HEK293T (cell line): ENCODE data around the gene RPL41.

Source experiments
- CTCF ChIA-PET: fragments of 350-600 bp; formaldehyde crosslinking; extraction: SDS; loops from one replicate; lab custom pipeline; 2021; ENCODE audit warnings: antibody characterized with exemption, inconsistent platforms; lab: Yijun Ruan, JAX
- POLR2A ChIA-PET: fragments of 350-600 bp; formaldehyde crosslinking; extraction: SDS; loops from one replicate; lab custom pipeline; 2020; ENCODE audit warnings: antibody characterized with exemption, inconsistent platforms; lab: Yijun Ruan, JAX
- DNase-seq: peaks from one replicate; pipeline ENCODE4 v3.0.0; 2012; ENCODE audit warnings: mixed read lengths; ENCODE audit errors: extremely low spot score
- ELF4 ChIP-seq: fragments of 450-650 bp; IDR thresholded peaks from 2 replicates; pipeline ENCODE4 v1.6.1; 2017; ENCODE audit warnings: antibody characterized with exemption
- HDGF ChIP-seq: fragments of 450-650 bp; IDR thresholded peaks from 2 replicates; pipeline ENCODE4 v1.6.1; 2017; ENCODE audit warnings: antibody characterized with exemption, borderline replicate concordance
- TARDBP ChIP-seq: fragments of 450-650 bp; IDR thresholded peaks from 2 replicates; pipeline ENCODE4 v1.6.1; 2016

RPL41 gene

DNA sequence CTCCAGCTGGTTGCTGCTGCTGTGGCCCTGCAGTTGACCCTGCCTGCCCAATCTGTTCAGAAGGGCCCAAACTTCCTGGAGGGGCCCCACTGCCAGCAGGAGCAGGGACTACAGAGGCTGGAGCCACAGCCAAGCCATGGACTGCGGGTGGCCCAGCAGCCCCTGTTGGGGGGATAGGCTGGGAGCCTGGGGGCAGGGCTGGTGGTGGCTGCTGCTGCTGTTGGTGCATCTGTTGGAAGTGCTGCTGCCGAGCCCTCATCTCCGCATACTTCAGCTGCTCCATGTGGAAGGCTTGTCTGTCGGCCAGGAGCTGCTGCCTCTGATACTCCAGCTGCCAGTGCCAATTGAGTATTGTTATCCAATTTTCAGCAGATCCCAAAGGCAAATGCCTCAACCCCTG, 48.9 kb downstream of the RPL41 start:
- POLR2A ChIA-PET = interaction anchor here (0.6 to 1.3 kb wide), 3 partner anchors 38 to 183 kb away, joined by 3 to 4 read pairs (median 3); partner anchors contain the start of genes ESYT1 and RNF41
- no peak for DNase-seq
- TF ChIP-seq HDGF (no peak), ELF4 (no peak), TARDBP (no peak)
- CTCF ChIA-PET = interaction anchor here (2.1 kb wide), 1 partner anchor 24 kb away, joined by 9 read pairs; the partner anchor contains the start of gene SMARCC2
